Measurements from ENCODE around the gene SPINK9. TPM values are rescaled to one million over a fixed set of nuclear protein-coding genes. Genes with fewer than 3 reads are reported as not detected.

The SPINK9 gene
- total and polyA plus RNA-seq, 2 experiments from 2014 or later: not detected

GRCh38 chr5:148368299-148368698 lies 32.9 kb downstream of the SPINK9 start:
- H4K20me1 ChIP-seq (replicated peaks; ENCODE audit: insufficient read depth): no peaks in the 10 kb centered on the region
- TF ChIP-seq REST (IDR thresholded peaks at IDR 0.05; ENCODE audit: unreplicated experiment): no peak
- TF ChIP-seq, protein P1, sequence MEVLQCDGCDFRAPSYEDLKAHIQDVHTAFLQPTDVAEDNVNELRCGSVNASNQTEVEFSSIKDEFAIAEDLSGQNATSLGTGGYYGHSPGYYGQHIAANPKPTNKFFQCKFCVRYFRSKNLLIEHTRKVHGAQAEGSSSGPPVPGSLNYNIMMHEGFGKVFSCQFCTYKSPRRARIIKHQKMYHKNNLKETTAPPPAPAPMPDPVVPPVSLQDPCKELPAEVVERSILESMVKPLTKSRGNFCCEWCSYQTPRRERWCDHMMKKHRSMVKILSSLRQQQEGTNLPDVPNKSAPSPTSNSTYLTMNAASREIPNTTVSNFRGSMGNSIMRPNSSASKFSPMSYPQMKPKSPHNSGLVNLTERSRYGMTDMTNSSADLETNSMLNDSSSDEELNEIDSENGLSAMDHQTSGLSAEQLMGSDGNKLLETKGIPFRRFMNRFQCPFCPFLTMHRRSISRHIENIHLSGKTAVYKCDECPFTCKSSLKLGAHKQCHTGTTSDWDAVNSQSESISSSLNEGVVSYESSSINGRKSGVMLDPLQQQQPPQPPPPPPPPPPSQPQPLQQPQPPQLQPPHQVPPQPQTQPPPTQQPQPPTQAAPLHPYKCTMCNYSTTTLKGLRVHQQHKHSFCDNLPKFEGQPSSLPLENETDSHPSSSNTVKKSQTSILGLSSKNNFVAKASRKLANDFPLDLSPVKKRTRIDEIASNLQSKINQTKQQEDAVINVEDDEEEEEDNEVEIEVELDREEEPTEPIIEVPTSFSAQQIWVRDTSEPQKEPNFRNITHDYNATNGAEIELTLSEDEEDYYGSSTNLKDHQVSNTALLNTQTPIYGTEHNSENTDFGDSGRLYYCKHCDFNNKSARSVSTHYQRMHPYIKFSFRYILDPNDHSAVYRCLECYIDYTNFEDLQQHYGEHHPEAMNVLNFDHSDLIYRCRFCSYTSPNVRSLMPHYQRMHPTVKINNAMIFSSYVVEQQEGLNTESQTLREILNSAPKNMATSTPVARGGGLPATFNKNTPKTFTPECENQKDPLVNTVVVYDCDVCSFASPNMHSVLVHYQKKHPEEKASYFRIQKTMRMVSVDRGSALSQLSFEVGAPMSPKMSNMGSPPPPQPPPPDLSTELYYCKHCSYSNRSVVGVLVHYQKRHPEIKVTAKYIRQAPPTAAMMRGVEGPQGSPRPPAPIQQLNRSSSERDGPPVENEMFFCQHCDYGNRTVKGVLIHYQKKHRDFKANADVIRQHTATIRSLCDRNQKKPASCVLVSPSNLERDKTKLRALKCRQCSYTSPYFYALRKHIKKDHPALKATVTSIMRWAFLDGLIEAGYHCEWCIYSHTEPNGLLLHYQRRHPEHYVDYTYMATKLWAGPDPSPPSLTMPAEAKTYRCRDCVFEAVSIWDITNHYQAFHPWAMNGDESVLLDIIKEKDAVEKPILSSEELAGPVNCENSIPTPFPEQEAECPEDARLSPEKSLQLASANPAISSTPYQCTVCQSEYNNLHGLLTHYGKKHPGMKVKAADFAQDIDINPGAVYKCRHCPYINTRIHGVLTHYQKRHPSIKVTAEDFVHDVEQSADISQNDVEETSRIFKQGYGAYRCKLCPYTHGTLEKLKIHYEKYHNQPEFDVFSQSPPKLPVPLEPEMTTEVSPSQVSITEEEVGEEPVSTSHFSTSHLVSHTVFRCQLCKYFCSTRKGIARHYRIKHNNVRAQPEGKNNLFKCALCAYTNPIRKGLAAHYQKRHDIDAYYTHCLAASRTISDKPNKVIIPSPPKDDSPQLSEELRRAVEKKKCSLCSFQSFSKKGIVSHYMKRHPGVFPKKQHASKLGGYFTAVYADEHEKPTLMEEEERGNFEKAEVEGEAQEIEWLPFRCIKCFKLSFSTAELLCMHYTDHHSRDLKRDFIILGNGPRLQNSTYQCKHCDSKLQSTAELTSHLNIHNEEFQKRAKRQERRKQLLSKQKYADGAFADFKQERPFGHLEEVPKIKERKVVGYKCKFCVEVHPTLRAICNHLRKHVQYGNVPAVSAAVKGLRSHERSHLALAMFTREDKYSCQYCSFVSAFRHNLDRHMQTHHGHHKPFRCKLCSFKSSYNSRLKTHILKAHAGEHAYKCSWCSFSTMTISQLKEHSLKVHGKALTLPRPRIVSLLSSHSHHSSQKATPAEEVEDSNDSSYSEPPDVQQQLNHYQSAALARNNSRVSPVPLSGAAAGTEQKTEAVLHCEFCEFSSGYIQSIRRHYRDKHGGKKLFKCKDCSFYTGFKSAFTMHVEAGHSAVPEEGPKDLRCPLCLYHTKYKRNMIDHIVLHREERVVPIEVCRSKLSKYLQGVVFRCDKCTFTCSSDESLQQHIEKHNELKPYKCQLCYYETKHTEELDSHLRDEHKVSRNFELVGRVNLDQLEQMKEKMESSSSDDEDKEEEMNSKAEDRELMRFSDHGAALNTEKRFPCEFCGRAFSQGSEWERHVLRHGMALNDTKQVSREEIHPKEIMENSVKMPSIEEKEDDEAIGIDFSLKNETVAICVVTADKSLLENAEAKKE (CRISPR knock-in tag; IDR thresholded peaks at IDR 0.05): no peak
- TF ChIP-seq EZH2 (IDR thresholded peaks at IDR 0.05; ENCODE audit: low read depth, unreplicated experiment): no peak
- Mint-ChIP-seq H3K36me3 (ENCODE audit: low read depth) (peaks cover 5% of the 10 kb centered on the region; the same call in 1 of the 3 replicates), H3K4me3 (no peak overlapping the region), H3K27me3 (ENCODE audit: insufficient read depth, low read depth, poor library complexity) (no peaks in the 10 kb centered on the region), H3K27ac (no peak overlapping the region), H3K4me1 (no peaks in the 10 kb centered on the region), H3K9me3 (peaks cover 5% of the 10 kb centered on the region; the same call in 1 of the 3 replicates)
- no peaks in the 10 kb centered on the region for H3K79me2 ChIP-seq (replicated peaks; ENCODE audit: insufficient read depth)
- no peaks in the 10 kb centered on the region for H3K36me3 ChIP-seq (ENCODE audit: insufficient read depth)
- H2AFZ ChIP-seq: no peak overlapping the region
- ATAC-seq (no peak), DNase-seq (ENCODE audit: low spot score) (no peak)
- no peaks in the 10 kb centered on the region for H3K27me3 ChIP-seq (ENCODE audit: insufficient read depth)
- H3K4me3 ChIP-seq: no peak overlapping the region
- no peaks in the 10 kb centered on the region for H3K4me1 ChIP-seq (ENCODE audit: insufficient read depth)
- H3F3A ChIP-seq (replicated peaks; ENCODE audit: low read depth): no peaks in the 10 kb centered on the region
- no peak overlapping the region for H3K27ac ChIP-seq (ENCODE audit: low read depth)
- H3K4me2 ChIP-seq: no peak overlapping the region
- no peaks in the 10 kb centered on the region; the same call in 1 of the 2 replicates for H3K9me2 ChIP-seq (ENCODE audit: insufficient read depth)

Measured in GM23338 (cell line).